HL-60/S4 treated with retinoic acid at 250 ng/mL for 4 days and 3 days (cell line): ENCODE measurements around the gene HOXA9.

ENCODE experiments used
- in situ Hi-C: fragments of 300-500 bp; cut with MboI; formaldehyde crosslinking; loops from 2 replicates; pipeline ENCODE4 v1.7.0; 2022; ENCODE audit warnings: low sequenced_read_pairs

HOXA9 gene

GRCh38 chr7:27169658-27170425 lies 4.5 kb upstream of the HOXA9 start:
- in situ Hi-C loops, result no loop called here

- in situ Hi-C loops, result no loop called here
These were observed 3.1 kb upstream of the HOXA9 start for GRCh38 chr7:27168265-27168947.

- in situ Hi-C loops, result no loop called here
These were observed 2.6 kb upstream of the HOXA9 start for GRCh38 chr7:27167916-27168264.

GRCh38 chr7:27166531-27167505 lies 1.5 kb upstream of the HOXA9 start:
- in situ Hi-C loops, result no loop called here

GRCh38 chr7:27165996-27166530 lies 726 bp upstream of the HOXA9 start:
- in situ Hi-C loops, result no loop called here

GRCh38 chr7:27164367-27165088 lies 809 bp downstream of the HOXA9 start:
- in situ Hi-C loops, result no loop called here

- in situ Hi-C loops, result no loop called here
These were observed 1.3 kb downstream of the HOXA9 start for GRCh38 chr7:27164045-27164366.

- in situ Hi-C loops, result no loop called here
These were observed 1.9 kb downstream of the HOXA9 start for GRCh38 chr7:27163288-27164044.

GRCh38 chr7:27162561-27163287 lies 2.6 kb downstream of the HOXA9 start:
- in situ Hi-C loops, result no loop called here

GRCh38 chr7:27161721-27162560 lies 3.4 kb downstream of the HOXA9 start:
- in situ Hi-C loops, result no loop called here

- in situ Hi-C loops, result no loop called here
These were observed 4.1 kb downstream of the HOXA9 start for GRCh38 chr7:27161214-27161720.

GRCh38 chr7:27160546-27161213 lies 4.7 kb downstream of the HOXA9 start:
- in situ Hi-C loops, result no loop called here

GRCh38 chr7:27160145-27160545 lies 5.2 kb downstream of the HOXA9 start:
- in situ Hi-C loops, result no loop called here

- in situ Hi-C loops, result no loop called here
These were observed 5.8 kb downstream of the HOXA9 start for GRCh38 chr7:27159266-27160144.

GRCh38 chr7:27158436-27159265 lies 6.7 kb downstream of the HOXA9 start:
- in situ Hi-C loops, result no loop called here
